ENCODE data around the gene TIAM1. TPM values are rescaled to one million over a fixed set of nuclear protein-coding genes. Genes with fewer than 3 reads are reported as not detected.

Gene TIAM1
- total and polyA plus RNA-seq, 2 of the 8 experiments (the other 6 are each of a cell fraction or from before 2014, with no cell fraction given) = 10.1 to 30.7 TPM

DNA sequence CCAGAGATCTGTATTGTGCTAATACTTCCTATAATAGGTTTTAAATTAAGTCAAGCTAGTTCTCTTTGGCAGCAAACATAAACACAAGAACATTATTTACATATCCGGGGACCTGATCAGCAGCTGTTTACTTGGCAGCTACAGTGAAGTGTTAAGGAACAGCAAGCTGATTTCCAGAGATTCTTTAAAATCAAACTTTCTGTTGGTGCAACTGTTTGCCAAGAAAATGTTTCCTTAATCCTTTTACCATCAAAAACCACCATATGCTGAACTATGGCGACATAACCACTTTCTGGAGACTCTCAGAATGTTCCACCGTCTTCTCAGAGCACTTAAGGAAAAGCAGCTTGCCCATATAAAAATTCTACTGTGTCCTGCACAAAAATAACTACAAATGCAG, 198.8 kb downstream of the TIAM1 start (continued):
- TF ChIP-seq ATF3 (IDR thresholded peaks at IDR 0.05; ENCODE audit: insufficient read depth, low read depth, low read length) (no peak), EGR1 (IDR thresholded peaks at IDR 0.05; ENCODE audit: borderline replicate concordance, low read depth, low read length) (no peak)
- TF ChIP-seq, protein P1, sequence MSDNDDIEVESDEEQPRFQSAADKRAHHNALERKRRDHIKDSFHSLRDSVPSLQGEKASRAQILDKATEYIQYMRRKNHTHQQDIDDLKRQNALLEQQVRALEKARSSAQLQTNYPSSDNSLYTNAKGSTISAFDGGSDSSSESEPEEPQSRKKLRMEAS (IDR thresholded peaks at IDR 0.05) = no peak
